ENCODE measurements around the gene DCP1B.
A peak's percentile ranks its signal among the peaks of the same experiment; 100 is the strongest.

- no peak for TF ChIP-seq POLR2A (IDR thresholded peaks at IDR 0.05)
- TF ChIP-seq CTCF (IDR thresholded peaks at IDR 0.05), result no peak
- TF ChIP-seq POLR2AphosphoS5 (IDR thresholded peaks at IDR 0.05), result peak in 1 of 4 donors; percentile 30
Measured at GRCh38 chr12:2053691-2054090, 49.4 kb upstream of the DCP1B start.
